DMS79 (cell line): Measurements from ENCODE around the gene PTPRG.
"Not testable (repeated sequence)": the region's sequence is repeated elsewhere in the genome, so short reads cannot be mapped to it uniquely, and the experiment has no call there.

Source experiments
- DNase-seq: peaks from one replicate; lab custom pipeline; 2025; lab: John Stamatoyannopoulos, UW

The PTPRG gene

DNA sequence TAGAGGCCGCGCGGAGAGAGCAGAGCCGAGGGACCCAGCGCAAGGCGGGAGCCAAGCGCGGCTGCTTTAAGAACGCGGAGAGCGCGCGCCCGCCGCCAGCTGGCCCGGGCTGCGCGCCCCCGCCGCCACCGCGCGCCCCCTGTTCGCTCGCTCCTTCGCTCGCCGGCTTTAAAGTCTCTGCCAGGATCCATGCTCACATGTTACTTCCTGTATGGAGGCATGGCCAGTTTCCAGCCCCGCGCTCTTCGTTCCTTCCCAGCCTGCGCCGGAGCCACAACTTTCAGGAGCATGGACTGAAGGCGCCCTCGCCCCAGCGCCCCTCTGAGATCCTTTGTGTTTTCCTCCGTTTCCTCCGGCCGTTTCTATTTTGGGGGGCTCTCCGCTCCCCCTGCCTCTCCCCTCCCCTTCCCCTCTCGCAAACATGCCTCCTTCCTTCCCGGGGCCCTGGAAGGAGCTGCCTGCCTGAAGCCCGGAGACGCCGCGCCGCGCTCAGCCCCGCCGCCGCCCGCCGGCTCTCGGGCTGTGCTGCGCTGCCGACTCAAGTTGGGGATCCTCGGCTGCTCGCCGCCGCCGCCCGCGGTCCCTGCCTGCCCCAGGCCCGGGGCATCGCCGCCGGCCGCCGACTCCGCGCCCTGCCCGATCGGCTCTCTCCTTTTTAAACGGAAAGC, at the start of gene PTPRG:
TSS of gene PTPRG (plus strand) at position 198 of the 668 bp plus-strand sequence. CDS start 717 bp downstream, outside the sequence.
- peak; percentile 48 for DNase-seq

DNA sequence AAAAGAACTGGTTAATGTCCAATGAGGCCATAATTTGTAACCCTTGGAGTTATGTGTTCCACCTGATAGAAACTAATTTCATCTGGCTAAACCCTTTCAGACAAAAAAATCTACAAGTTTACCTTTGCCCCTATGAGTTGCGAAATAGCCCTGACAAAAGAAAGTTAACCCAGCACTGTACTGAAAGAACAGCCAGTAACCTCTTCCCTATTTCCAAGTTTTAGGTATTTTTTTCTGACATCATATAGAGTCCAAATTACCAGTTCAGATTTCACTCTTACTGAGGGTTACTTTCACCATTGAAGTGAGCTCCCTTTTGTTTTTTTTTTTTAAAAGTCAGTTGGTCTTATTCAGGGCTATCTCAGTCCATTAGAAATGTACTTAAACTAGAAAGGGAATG, 42.8 kb upstream of the PTPRG start:
- DNase-seq, result no peak

GRCh38 chr3:61520966-61521628, 40.3 kb upstream of the PTPRG start:
- no peak for DNase-seq

GRCh38 chr3:61522060-61522459, 39.3 kb upstream of the PTPRG start:
- DNase-seq, result no peak

DNA sequence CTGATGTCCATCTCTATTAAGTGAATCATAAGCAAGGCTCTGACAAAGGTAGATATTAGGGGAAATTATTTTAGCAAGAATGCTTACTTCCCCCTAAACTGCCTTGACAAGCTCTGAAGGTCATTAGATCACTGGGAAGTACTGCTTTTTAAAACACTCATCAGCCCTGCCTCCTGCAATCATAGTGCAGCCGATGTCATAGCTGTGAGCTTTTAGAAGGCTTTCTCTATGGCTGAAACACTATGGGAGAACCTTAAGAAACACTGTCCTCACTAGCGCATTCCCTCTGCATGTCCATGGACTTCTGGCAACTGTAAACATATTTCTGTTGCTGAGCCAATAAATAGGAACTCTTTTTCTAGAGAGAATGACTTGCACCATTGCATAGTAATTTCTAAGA, 38.7 kb upstream of the PTPRG start:
- DNase-seq, result no peak

- DNase-seq, result no peak
Measured at GRCh38 chr3:61524933-61525332, 36.4 kb upstream of the PTPRG start.

DNA sequence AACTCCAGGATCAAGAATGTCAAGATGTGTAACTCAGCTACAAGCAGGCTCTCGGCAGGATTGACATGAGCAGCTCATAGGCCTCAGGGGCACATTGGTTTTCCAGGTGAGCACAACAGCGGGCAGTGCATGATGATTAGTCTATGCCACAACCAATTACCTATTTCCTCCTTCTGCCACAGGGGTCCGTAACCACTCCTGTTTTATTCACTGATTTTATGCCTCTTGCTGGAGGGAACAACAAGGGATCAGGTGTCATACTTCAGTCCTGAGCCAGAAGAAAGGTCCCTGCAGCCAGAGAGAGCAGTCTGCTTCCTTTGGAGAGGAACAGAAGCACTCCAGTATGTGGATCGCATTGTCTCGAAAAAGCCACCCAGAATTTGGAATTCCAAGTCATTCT, 35.1 kb upstream of the PTPRG start:
- peak; percentile 3 for DNase-seq

- no peak for DNase-seq
Measured at GRCh38 chr3:61527011-61527410, 34.4 kb upstream of the PTPRG start.

- DNase-seq, result no peak
Measured at GRCh38 chr3:61530355-61530754, 31.0 kb upstream of the PTPRG start.

DNA sequence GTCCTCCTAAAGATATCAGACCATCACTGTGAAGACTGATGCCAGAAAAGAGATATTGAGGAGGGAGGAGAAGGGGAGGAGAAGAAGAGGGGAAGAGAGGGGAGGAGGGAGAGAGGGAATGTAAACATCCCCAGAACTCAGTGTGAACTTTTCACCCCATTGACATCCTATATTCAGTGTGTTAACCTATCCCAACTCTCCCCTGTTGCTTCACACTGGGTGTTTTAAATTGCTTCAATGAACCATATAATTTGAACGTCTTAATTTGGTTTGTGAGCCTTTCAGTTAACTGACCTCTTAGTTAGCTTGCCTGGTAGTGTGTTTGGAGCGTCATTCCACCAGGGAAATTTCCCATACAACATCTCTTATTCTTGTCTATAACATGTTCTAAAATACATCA, 29.8 kb upstream of the PTPRG start:
- DNase-seq, result no peak

GRCh38 chr3:61532739-61533500, 28.5 kb upstream of the PTPRG start:
- DNase-seq, result no peak

GRCh38 chr3:61535826-61536225, 25.5 kb upstream of the PTPRG start:
- DNase-seq, result no peak

DNA sequence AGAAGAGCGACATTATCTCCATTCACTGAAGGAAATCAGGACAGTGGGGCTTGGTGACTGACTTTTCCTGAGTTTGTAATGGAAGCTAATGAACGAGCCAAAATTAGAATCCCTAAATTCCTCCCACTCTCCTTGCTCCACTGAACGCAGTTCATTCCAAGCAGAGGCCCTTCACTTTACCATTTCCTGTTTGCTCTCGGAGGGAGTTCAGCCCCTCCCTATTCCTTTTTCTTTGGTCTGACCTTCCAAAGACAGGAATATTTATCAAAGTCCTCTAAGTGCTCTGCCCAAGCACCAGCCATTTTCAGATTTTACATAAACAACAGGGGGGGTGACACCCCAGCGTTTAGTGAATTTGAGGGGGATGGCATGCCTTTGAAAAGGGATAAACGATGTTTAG, 24.0 kb upstream of the PTPRG start:
- no peak for DNase-seq

DNA sequence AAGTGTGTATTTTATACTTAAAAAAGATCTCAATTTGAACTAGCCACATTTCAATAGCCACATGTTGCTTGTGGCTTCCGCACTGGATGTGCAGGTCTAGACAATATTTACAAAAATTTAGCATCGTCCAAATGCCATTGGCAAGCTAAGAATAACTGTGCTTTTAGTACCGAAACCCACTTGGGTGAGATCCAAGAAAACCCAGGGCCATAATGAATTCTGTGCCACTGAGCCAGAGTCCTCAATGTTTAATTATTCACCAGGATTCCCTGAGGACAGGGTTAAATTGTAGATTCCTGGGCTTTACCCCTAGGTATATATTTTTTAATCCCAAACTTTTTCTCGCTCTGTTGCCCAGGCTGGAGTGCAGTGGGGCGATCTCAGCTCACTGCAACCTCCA, 22.9 kb upstream of the PTPRG start:
- no peak for DNase-seq

- DNase-seq, result no peak
Measured at GRCh38 chr3:61541694-61542093, 19.7 kb upstream of the PTPRG start.

- no peak for DNase-seq
Measured at GRCh38 chr3:61545716-61546115, 15.7 kb upstream of the PTPRG start.

GRCh38 chr3:61547625-61548024, 13.7 kb upstream of the PTPRG start:
- DNase-seq, result no peak

DNA sequence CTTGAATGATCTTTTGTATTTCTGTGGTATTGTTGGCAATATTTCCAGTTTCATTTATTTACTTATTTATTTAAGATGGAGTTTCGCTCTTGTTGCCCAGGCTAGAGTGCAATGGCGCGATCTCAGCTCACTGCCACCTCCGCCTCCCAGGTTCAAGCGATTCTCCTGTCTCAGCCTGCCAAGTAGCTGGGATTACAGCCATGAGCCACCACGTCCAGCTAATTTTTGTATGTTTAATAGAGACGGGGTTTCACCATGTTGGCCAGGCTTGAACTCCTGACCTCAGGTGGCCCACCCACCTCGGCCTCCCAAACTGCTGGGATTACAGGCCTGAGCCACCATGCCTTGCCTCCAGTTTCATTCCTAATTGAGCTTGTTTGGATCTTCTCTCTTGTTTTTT, 8.7 kb upstream of the PTPRG start:
- DNase-seq, result not testable (repeated sequence)

GRCh38 chr3:61559136-61559731, 2.1 kb upstream of the PTPRG start:
- no peak for DNase-seq

DNA sequence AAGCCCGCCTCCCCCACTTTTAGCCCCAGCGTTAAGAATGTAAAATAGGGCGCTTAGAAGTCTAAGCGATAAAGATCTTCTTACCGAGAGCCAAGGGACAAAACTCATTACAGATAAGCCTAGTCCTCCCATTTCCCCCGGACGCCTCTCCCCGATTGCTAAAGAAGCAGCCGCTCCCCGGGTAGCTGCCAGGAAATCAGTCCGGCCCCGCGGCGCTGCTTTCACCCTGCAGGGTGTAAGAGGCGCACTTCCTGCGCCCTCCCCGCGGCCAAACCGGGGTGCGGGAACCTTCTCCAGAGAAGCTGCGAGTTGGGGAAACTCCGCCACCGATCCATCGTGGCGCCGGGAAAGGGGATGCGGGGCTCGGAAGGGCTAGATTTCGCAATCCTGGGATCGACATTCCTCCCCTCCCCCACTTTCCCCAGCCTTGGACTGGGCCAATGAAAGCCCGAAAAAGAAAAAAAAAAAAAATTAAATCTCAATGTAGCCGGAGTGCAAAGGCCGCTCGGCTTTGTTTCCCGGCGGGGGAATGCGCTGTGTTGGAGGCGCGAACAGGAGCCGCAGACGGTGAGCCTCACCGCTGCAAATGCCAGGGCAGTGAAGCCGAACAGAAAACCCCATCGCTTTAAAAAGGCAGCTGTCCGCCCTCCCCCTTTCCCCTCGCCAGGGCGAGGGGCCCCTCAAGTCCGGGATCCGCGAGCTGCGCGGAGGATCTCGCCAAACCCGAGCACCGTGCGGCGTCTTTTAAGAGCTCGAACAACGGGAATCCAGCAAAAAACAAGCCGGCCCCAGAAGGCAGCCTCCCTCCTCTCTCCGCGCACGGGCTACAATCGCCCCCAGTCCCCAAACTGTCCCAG, 626 bp upstream of the PTPRG start:
- DNase-seq, result peak; percentile 24

DNA sequence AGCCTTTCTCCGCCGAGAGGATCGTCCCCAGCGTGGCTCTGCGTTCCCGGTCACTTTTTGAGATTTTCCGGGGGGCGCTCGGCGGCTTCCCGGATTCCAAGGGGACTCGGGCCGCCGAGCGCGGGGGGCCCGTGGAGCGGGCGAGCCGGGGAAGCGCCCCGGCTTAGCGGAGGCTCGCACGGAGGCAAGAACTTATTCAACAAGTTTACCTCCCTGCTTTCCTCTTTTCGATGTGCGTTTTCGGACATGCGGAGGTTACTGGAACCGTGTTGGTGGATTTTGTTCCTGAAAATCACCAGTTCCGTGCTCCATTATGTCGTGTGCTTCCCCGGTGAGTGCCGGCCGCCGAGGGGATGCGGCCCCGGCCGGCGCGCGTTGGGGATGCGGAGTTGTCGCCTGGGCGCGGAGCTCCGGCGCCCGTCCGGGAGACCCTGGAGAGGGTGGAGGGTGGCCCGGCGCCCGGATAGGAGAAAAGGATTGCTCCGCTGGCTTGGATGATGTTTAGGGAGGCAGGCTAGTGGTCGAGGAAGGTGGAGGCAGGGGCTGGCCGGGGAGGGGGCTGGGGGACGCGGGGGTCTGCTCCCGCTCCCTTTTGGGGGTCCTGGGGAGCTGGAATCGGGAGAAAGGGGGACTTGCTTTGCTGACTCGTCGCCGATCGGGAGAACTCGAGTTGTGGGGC, 810 bp downstream of the PTPRG start:
- DNase-seq, result no peak
